ENCODE data around the gene GPX6.

DNA sequence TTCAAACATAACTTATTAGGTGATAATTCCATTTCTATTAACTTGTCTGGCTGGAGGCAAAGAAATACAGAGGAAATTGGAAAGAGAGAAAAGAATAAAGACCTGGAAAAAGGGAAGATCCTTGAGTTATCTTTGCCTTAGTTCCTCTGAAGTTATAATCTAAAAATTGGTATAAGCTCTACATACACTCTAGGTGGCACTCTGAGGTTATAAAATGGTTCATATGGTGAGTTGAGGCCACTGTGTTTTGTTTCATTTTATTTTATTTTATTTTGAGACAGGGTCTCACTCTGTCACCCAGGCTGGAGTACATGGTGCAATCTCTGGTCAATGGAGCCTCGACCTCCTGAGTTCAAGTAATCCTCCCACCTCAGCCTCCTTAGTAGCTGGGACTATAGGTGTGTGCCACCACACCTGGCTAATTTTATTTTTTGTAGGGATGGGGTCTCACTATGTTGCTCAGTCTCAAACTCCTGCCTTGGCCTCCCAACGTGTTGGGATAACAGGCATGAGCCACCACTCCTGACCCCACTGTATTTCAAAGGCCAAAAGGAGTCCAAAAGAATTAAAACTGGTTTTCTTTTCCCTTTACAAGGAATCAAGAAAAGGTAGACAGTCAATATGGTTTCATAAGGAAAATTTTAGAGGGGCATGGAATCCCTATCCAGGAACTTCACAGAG lies 19.4 kb downstream of the GPX6 start:
- TF ChIP-seq, protein P1, sequence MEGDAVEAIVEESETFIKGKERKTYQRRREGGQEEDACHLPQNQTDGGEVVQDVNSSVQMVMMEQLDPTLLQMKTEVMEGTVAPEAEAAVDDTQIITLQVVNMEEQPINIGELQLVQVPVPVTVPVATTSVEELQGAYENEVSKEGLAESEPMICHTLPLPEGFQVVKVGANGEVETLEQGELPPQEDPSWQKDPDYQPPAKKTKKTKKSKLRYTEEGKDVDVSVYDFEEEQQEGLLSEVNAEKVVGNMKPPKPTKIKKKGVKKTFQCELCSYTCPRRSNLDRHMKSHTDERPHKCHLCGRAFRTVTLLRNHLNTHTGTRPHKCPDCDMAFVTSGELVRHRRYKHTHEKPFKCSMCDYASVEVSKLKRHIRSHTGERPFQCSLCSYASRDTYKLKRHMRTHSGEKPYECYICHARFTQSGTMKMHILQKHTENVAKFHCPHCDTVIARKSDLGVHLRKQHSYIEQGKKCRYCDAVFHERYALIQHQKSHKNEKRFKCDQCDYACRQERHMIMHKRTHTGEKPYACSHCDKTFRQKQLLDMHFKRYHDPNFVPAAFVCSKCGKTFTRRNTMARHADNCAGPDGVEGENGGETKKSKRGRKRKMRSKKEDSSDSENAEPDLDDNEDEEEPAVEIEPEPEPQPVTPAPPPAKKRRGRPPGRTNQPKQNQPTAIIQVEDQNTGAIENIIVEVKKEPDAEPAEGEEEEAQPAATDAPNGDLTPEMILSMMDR (conservative IDR thresholded peaks at IDR 0.05), result peak; percentile 45
- no peak for TF ChIP-seq ZFX (IDR thresholded peaks at IDR 0.05)
